Activated CD4-positive, alpha-beta T cell treated with anti-CD3 and anti-CD28 coated beads for 24 hours (primary cell): ENCODE results near the gene OXER1.
A peak's percentile ranks its signal among the peaks of the same experiment; 100 is the strongest.

Source experiments
- DNase-seq, 2 donors: peaks; one replicate each; pipeline ENCODE4 v3.0.0-alpha.2; 2020; ENCODE audit warnings: low read depth in 2 of 2

OXER1 gene

GRCh38 chr2:42764096-42764495, at the start of gene OXER1:
OXER1 (minus strand) TSS chr2:42764135; CDS start chr2:42764062, 73 bp downstream.
- no peak for DNase-seq

- DNase-seq, result no peak
Observed at GRCh38 chr2:42812899-42813479, 49.1 kb upstream of the OXER1 start.

GRCh38 chr2:42810971-42811811, 47.3 kb upstream of the OXER1 start:
- peak in 1 of 2 donors; percentile 25 for DNase-seq

GRCh38 chr2:42810121-42810970, 46.4 kb upstream of the OXER1 start:
- DNase-seq, result peak; percentile 91 to 95

- peak; percentile 36 to 46 for DNase-seq
Observed at GRCh38 chr2:42809819-42810120, 45.8 kb upstream of the OXER1 start.

- DNase-seq, result no peak
Observed at GRCh38 chr2:42809131-42809818, 45.3 kb upstream of the OXER1 start.

GRCh38 chr2:42808301-42808700, 44.4 kb upstream of the OXER1 start:
- no peak for DNase-seq

GRCh38 chr2:42806786-42807185, 42.9 kb upstream of the OXER1 start:
- no peak for DNase-seq

- no peak for DNase-seq
Observed at GRCh38 chr2:42804891-42805290, 41.0 kb upstream of the OXER1 start.

GRCh38 chr2:42804338-42804737, 40.4 kb upstream of the OXER1 start:
- no peak for DNase-seq

GRCh38 chr2:42802150-42802549, 38.2 kb upstream of the OXER1 start:
- DNase-seq, result no peak

GRCh38 chr2:42801381-42801780, 37.4 kb upstream of the OXER1 start:
- no peak for DNase-seq

- DNase-seq, result no peak
Observed at GRCh38 chr2:42800981-42801380, 37.0 kb upstream of the OXER1 start.

- no peak for DNase-seq
Observed at GRCh38 chr2:42800461-42800962, 36.6 kb upstream of the OXER1 start.

GRCh38 chr2:42799881-42800280, 35.9 kb upstream of the OXER1 start:
- no peak for DNase-seq

- no peak for DNase-seq
Observed at GRCh38 chr2:42797281-42797680, 33.3 kb upstream of the OXER1 start.

- DNase-seq, result no peak
Observed at GRCh38 chr2:42796427-42797248, 32.7 kb upstream of the OXER1 start.

- DNase-seq, result no peak
Observed at GRCh38 chr2:42795841-42796301, 31.9 kb upstream of the OXER1 start.

- DNase-seq, result no peak
Observed at GRCh38 chr2:42795275-42795674, 31.3 kb upstream of the OXER1 start.

GRCh38 chr2:42794271-42795046, 30.5 kb upstream of the OXER1 start:
- no peak for DNase-seq
